SK-N-SH (cell line): ENCODE results near the gene SECISBP2L. TPM values are rescaled to one million over a fixed set of nuclear protein-coding genes. Genes with fewer than 3 reads are reported as not detected.

Experiments used
- CTCF ChIA-PET: fragments of 300-600, 350-600 bp; formaldehyde crosslinking; extraction: SDS; loops from one replicate; lab custom pipeline; 2021; lab: Yijun Ruan, JAX
- POLR2A ChIA-PET: fragments of 350-600 bp; sonication (Branson Sonifier 250); formaldehyde crosslinking; extraction: SDS; loops from one replicate; lab custom pipeline; 2020; ENCODE audit warnings: antibody characterized with exemption, inconsistent platforms; lab: Yijun Ruan, JAX
- DNase-seq: peaks from one replicate; pipeline ENCODE4 v3.0.0; 2012
- H2AFZ ChIP-seq: fragments of 200-600 bp; sonication (generic); 2 replicates; pipeline ENCODE4 v1.8.1; 2016; ENCODE audit warnings: antibody characterized with exemption, mild to moderate bottlenecking, low read depth
- H3F3A ChIP-seq: fragments of 200-600 bp; sonication (generic); replicated peaks from 2 replicates; pipeline ENCODE3; 2016; ENCODE audit warnings: antibody characterized with exemption, mild to moderate bottlenecking; ENCODE audit not compliant: insufficient read depth
- H3K27ac ChIP-seq, 2 experiments: fragments of 200-500 bp in 1 of 2; fragments of 200-600 bp in 1 of 2; sonication (Bioruptor generic) in 1 of 2; sonication (generic), shearing (Covaris generic) in 1 of 2; 2 replicates each; pipeline versions ENCODE4 v1.5.1 to v1.6.1; 2014 to 2016; ENCODE audit warnings: low read depth in 2 of 2, inconsistent platforms in 1 of 2, low read length in 1 of 2, mild to moderate bottlenecking in 1 of 2, mixed read lengths in 1 of 2
- H3K27me3 ChIP-seq: fragments of 200-600 bp; sonication (generic), shearing (Covaris generic); 2 replicates; pipeline ENCODE4 v1.6.1; 2016; ENCODE audit warnings: mixed run types; ENCODE audit not compliant: insufficient read depth
- H3K36me3 ChIP-seq, 2 experiments: fragments of 200-500 bp in 1 of 2; fragments of 200-600 bp in 1 of 2; sonication (Bioruptor generic) in 1 of 2; sonication (generic) in 1 of 2; replicated peaks in 1 of 2; 2 replicates each; pipeline versions ENCODE3 to v1.5.1; 2014 to 2016; ENCODE audit warnings: low read length in 1 of 2, mild to moderate bottlenecking in 1 of 2; ENCODE audit not compliant: insufficient read depth in 2 of 2, control insufficient read depth in 1 of 2
- H3K4me1 ChIP-seq, 2 experiments: fragments of 200-500 bp in 1 of 2; fragments of 200-600 bp in 1 of 2; sonication (Bioruptor generic) in 1 of 2; sonication (generic), shearing (Covaris generic) in 1 of 2; 2 replicates each; pipeline versions ENCODE4 v1.5.1 to v1.6.1; 2014 to 2016; ENCODE audit warnings: low read depth in 1 of 2, low read length in 1 of 2, mixed run types in 1 of 2; ENCODE audit not compliant: insufficient read depth in 2 of 2, control insufficient read depth in 1 of 2
- H3K4me2 ChIP-seq: fragments of 200-600 bp; sonication (generic), shearing (Covaris generic); 2 replicates; pipeline ENCODE4 v1.6.1; 2017; ENCODE audit warnings: mixed run types
- H3K4me3 ChIP-seq, 2 experiments: fragments of 200-500 bp in 1 of 2; fragments of 200-600 bp in 1 of 2; sonication (Bioruptor generic) in 1 of 2; sonication (generic), shearing (Covaris generic) in 1 of 2; 2 replicates each; pipeline versions ENCODE4 v1.5.1 to v1.8.1; 2014 to 2016; ENCODE audit warnings: low read depth in 2 of 2, inconsistent platforms in 1 of 2, low read length in 1 of 2, mild to moderate bottlenecking in 1 of 2, mixed read lengths in 1 of 2, moderate library complexity in 1 of 2
- H3K79me2 ChIP-seq: fragments of 200-600 bp; sonication (generic); 2 replicates; pipeline ENCODE4 v1.8.1; 2017; ENCODE audit warnings: mild to moderate bottlenecking; ENCODE audit not compliant: insufficient read depth
- H3K9ac ChIP-seq: fragments of 200-600 bp; sonication (generic); 2 replicates; pipeline ENCODE4 v1.6.1; 2017; ENCODE audit warnings: mixed run types
- H3K9me2 ChIP-seq: fragments of 200-600 bp; sonication (generic); 2 replicates; pipeline ENCODE4 v1.6.1; 2017; ENCODE audit warnings: mixed run types
- H3K9me3 ChIP-seq: fragments of 200-600 bp; sonication (generic); 2 replicates; pipeline ENCODE4 v1.6.1; 2017; ENCODE audit warnings: mixed run types, mild to moderate bottlenecking, moderate library complexity
- H4K20me1 ChIP-seq: fragments of 200-600 bp; sonication (generic); 2 replicates; pipeline ENCODE4 v1.6.1; 2017; ENCODE audit warnings: mild to moderate bottlenecking, mixed run types; ENCODE audit not compliant: insufficient read depth
- ELF1 ChIP-seq: IDR thresholded peaks from 2 replicates; pipeline ENCODE4 v1.4.0; 2012
- EP300 ChIP-seq, 2 experiments: IDR thresholded peaks; 2 replicates each; pipeline versions ENCODE4 v1.4.0 to v1.6.1; 2012; ENCODE audit warnings: borderline replicate concordance in 1 of 2, low read depth in 1 of 2, low read length in 1 of 2
- EZH2phosphoT487 ChIP-seq: fragments of 200-600 bp; sonication (generic); IDR thresholded peaks from 2 replicates; pipeline ENCODE4 v1.6.1; 2017; ENCODE audit warnings: low read depth, mixed run types, mild to moderate bottlenecking, antibody characterized with exemption, moderate library complexity, borderline replicate concordance
- FOXJ3 ChIP-seq: sonication (generic); formaldehyde crosslinking; IDR thresholded peaks from 2 replicates; pipeline ENCODE4 v1.5.1; 2020; ENCODE audit warnings: mild to moderate bottlenecking, missing genetic modification reagents
- FOXM1 ChIP-seq: IDR thresholded peaks from 2 replicates; pipeline ENCODE4 v1.4.0; 2012; ENCODE audit warnings: low read depth, mild to moderate bottlenecking
- MAX ChIP-seq: IDR thresholded peaks from 2 replicates; pipeline ENCODE4 v1.4.0; 2012; ENCODE audit warnings: low read depth
- MEF2A ChIP-seq: IDR thresholded peaks from 2 replicates; pipeline ENCODE4 v1.4.0; 2012; ENCODE audit warnings: low read depth, borderline replicate concordance
- PBX3 ChIP-seq: IDR thresholded peaks from 2 replicates; pipeline ENCODE4; 2012
- POLR2AphosphoS5 ChIP-seq: IDR thresholded peaks from 2 replicates; pipeline ENCODE4 v1.6.1; 2012; ENCODE audit warnings: low read depth, low read length
- RCOR1 ChIP-seq: fragments of 150-350 bp; IDR thresholded peaks from 2 replicates; pipeline ENCODE4 v1.6.1; 2017; ENCODE audit warnings: antibody characterized with exemption, low read length
- REST ChIP-seq: IDR thresholded peaks from 2 replicates; pipeline ENCODE4 v1.6.1; 2012; ENCODE audit warnings: mild to moderate bottlenecking, low read depth, low read length, moderate library complexity
- SIN3A ChIP-seq: IDR thresholded peaks from 2 replicates; pipeline ENCODE4 v1.6.1; 2012; ENCODE audit warnings: low read depth, mild to moderate bottlenecking, low read length, moderate library complexity, borderline replicate concordance
- TCF12 ChIP-seq: IDR thresholded peaks from 2 replicates; pipeline ENCODE4 v1.4.0; 2012
- TEAD4 ChIP-seq: IDR thresholded peaks from 2 replicates; pipeline ENCODE4 v1.4.0; 2012; ENCODE audit warnings: mild to moderate bottlenecking, borderline replicate concordance; ENCODE audit not compliant: insufficient read depth
- USF1 ChIP-seq: IDR thresholded peaks from 2 replicates; pipeline ENCODE4 v1.4.0; 2012; ENCODE audit warnings: low read depth, borderline replicate concordance
- USF2 ChIP-seq: fragments of 150-350 bp; IDR thresholded peaks from 2 replicates; pipeline ENCODE4 v1.6.1; 2017; ENCODE audit warnings: antibody characterized with exemption, low read length, low read depth, borderline replicate concordance
- WGBS: methylation state at CpG from one replicate; pipeline ENCODE4 v1.1.6; 2017; ENCODE audit warnings: low lambda C conversion rate; 5-methylcytosine and 5-hydroxymethylcytosine counted together
- polyA plus RNA-seq, 3 experiments: library from polyadenylated mRNA; depleted of rRNA; stranded (reverse); fragments of >200 nt; gene quantifications; 2 replicates each; pipeline ENCODE4 v1.2.3, GENCODE V29; 2012

Gene SECISBP2L
- polyA plus RNA-seq, 1 of the 3 experiments (the other 2 are of a cell fraction), result 6.0 TPM

- ChIA-PET CTCF (no interaction called here), POLR2A (no interaction called here)
- Histone ChIP-seq H3K79me2 (peaks cover 6% of the 10 kb centered on the region; the same call in 1 of the 2 replicates), H3K4me3 (no peak overlapping the region), H3K36me3 (peaks cover 47 to 60% of the 10 kb centered on the region in 2 experiments), H3K9me2 (no peaks in the 10 kb centered on the region), H3K27me3 (no peaks in the 10 kb centered on the region), H3K27ac (no peak overlapping the region), H3K4me1 (no peaks in the 10 kb centered on the region), H3K4me2 (no peak overlapping the region), H4K20me1 (no peaks in the 10 kb centered on the region), H2AFZ (no peak overlapping the region), H3K9me3 (no peaks in the 10 kb centered on the region), H3F3A (peaks cover 3% of the 10 kb centered on the region), H3K9ac (no peak overlapping the region)
- 90% methylated on average over 3 of the region's 3 CpGs for WGBS
- no peak for DNase-seq
- TF ChIP-seq TCF12, result no peak
- TF ChIP-seq POLR2AphosphoS5, result no peak
- TF ChIP-seq USF1, result no peak
- no peak for TF ChIP-seq FOXM1
- TF ChIP-seq EZH2phosphoT487, result no peak
- TF ChIP-seq ELF1, result no peak
- TF ChIP-seq REST, result no peak
- TF ChIP-seq SIN3A, result no peak
- TF ChIP-seq FOXJ3 (CRISPR knock-in tag), result no peak
- TF ChIP-seq EP300 (IDR thresholded peaks at IDR 0.05; ENCODE audit: borderline replicate concordance in 1 of 2, low read depth in 1 of 2, low read length in 1 of 2), result no peak
- TF ChIP-seq MAX, result no peak
- TF ChIP-seq TEAD4, result no peak
- TF ChIP-seq MEF2A, result no peak
- no peak for TF ChIP-seq USF2
- no peak for TF ChIP-seq PBX3
- TF ChIP-seq RCOR1, result no peak
These were observed 22.9 kb downstream of the SECISBP2L start for GRCh38 chr15:49023354-49023753.
